Left renal cortex interstitium (tissue), 4 donors: ENCODE results near the gene KCNMA1. TPM values are rescaled to one million over a fixed set of nuclear protein-coding genes. Genes with fewer than 3 reads are reported as not detected.

Source experiments
- DNase-seq, 4 donors: peaks; one replicate each; pipeline ENCODE4 v3.0.0-alpha.2; 2013; ENCODE audit warnings: low read depth in 4 of 4, low spot score in 2 of 4, missing footprints in 1 of 4
- polyA plus RNA-seq, 4 donors: library from polyadenylated mRNA; unstranded; fragments of 120-200 nt; gene quantifications; one replicate each; pipeline ENCODE4 v1.2.1, GENCODE V29; 2013; ENCODE audit not compliant: insufficient read length in 4 of 4

The KCNMA1 gene
- polyA plus RNA-seq, 4 donors, result 2.8 to 5.2 (median 3.7) TPM

DNA sequence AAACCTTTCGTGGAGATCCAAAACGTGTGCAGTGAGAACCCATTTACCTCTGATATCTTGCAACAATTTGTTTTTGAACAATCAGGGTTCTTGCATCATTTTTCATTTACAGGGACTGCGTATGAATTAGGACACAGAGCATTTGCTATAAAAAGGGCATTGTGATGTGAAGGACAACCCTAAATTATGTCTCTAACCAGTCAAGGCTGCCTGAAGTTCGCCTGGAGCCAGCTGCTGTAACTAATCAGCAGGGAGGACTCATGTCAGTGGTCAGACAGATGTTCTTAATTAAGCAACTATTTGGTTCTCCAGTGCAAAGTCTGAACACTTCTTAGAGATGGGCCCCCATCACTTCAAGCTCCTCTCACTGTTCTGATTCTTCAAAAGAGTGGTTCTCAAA, 674.8 kb downstream of the KCNMA1 start:
- no peak for DNase-seq

DNA sequence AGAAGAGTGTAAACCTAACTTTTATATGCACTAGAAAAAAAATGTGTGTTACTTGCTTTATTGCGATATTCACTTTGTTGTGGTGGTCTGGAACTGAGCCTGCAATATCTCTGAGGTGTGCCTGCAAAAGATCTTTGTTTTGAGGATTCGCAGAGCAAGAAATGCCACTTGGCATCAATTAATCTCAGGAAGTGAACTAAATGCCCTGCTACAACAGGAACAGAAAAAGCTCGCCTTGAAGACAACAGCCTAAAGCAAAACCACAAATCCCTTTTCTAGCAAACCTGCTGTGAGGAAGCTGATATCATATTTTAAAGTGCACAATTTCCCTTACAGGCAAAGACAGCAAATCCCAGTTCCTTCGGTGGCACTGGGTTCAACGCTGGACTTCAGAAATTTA, 675.8 kb downstream of the KCNMA1 start:
- DNase-seq, result no peak

- DNase-seq, result no peak
Observed at GRCh38 chr10:76959111-76959510, 678.5 kb downstream of the KCNMA1 start.

GRCh38 chr10:76954838-76955237, 682.8 kb downstream of the KCNMA1 start:
- DNase-seq, result no peak

DNA sequence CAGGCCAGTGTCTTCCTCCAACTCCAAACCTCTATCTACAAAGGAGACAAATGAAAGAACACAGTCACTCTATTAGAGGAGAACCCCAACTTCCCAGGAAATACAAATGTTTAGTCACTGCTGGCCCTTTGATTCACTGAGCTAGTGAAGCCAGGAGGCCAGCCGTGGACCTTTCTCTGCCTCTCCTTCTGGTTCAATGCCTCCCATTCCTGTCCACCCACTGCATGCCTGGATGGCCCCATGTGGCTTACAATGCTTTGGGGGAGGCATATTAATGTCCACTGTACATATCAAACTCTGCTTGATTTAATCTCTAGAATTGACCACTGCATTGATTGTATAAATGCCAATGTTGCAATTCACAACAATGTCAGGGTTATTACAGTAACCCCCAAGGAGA, 687.3 kb downstream of the KCNMA1 start:
- no peak for DNase-seq

DNA sequence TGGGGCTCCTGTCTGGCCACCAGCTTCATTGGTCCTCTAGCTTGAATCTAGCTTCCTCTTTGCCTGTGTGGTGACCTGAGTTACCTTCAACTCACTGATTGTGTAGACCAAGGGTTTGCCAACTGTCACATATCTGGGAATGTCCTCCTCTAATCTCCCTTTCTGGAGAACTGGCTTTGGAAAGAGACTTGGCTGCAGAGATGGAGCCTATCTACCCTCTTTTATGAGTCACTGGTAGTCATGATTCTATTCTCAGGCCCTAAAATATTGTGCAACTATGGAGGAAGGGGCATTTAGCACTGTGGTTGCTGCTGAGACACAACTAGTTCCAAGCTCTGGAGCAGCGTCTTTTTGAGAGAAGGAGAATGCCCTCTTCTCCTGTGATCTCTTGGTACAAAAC, 691.3 kb downstream of the KCNMA1 start:
- no peak for DNase-seq

- DNase-seq, result no peak
Observed at GRCh38 chr10:76945166-76945565, 692.4 kb downstream of the KCNMA1 start.

GRCh38 chr10:76944640-76945039, 693.0 kb downstream of the KCNMA1 start:
- no peak for DNase-seq

DNA sequence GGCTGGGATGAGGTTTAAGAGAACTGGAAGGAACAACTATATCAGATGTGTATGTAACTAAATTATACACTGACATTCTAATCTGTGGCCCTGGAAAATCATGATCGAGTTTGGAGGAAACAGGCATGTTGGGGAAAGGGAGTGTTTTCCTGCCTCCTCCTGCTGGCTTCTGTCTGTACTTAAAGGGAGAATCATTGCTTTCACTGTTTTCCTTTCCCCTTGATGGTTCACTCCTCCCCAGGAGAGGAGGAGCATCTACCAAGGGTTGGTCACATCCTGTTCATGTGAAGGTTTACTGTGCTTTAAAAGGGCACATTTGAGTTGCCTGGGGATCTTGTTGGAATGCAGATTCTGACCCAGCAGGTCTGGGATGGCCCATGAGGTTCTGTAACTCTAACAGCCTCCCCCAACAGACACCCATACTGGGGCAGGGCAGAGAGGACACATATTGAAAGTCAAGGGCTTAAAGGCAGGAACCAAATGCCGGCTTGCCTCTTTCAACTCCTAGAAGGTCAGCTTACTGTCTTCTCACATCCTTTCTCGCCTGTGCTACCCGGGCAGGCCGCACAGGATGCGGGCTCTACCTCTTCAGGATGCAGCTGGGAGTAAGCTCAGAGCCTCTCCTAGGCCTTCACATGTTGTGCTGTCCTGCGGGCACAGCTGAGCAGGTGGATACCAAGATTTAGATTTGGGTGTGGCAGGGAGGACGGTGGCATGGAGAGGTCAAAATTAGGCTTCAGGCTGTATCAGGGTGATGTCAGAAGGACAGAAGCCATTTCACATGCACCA, 694.8 kb downstream of the KCNMA1 start:
- no peak for DNase-seq

DNA sequence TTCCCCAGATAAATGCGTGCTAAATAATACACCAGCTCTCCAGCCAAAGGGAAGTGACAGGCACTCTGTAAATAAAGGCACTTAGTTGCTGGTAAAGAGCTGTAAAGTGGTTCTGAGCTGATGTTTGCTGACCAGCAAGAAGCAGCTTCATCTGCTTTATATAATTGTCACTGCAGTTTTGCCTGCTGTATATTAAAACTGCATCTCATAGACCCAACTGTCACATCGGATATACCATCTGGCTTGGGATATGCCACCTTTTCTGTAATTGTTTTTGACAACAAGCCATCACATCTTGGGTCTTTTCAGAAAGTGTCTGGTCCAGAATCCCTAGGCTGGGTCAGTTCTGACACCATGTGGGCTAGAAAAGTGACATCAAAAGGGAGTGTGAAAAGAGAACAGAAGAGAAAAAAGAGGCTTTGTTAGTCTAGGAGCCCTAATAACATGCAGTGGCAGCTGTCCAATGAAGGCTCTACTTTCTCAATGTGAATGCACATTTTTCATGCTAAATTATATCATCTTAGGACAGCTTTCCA, 697.6 kb downstream of the KCNMA1 start:
- no peak for DNase-seq

- DNase-seq, result no peak
Observed at GRCh38 chr10:76937181-76937600, 700.4 kb downstream of the KCNMA1 start.

GRCh38 chr10:76935941-76936613, 701.5 kb downstream of the KCNMA1 start:
- DNase-seq, result no peak

DNA sequence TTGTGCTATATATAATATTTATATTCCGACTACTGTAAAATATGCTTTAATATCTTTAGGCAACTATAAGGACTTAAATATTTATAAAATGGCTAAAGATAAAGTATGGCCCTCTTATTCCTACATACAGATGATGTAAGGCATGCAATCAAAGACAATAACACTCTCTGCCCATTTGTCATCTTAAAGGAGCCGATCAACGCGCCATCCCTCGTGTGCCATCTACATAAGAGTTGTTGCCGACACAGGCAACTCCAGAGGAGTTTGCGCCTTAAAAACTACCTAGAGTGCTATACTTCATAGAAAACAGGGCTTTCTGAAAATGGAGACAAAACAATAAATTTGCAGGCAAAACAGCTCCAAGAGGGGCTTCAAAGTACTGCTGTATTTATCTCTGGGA, 709.0 kb downstream of the KCNMA1 start:
- DNase-seq, result no peak

DNA sequence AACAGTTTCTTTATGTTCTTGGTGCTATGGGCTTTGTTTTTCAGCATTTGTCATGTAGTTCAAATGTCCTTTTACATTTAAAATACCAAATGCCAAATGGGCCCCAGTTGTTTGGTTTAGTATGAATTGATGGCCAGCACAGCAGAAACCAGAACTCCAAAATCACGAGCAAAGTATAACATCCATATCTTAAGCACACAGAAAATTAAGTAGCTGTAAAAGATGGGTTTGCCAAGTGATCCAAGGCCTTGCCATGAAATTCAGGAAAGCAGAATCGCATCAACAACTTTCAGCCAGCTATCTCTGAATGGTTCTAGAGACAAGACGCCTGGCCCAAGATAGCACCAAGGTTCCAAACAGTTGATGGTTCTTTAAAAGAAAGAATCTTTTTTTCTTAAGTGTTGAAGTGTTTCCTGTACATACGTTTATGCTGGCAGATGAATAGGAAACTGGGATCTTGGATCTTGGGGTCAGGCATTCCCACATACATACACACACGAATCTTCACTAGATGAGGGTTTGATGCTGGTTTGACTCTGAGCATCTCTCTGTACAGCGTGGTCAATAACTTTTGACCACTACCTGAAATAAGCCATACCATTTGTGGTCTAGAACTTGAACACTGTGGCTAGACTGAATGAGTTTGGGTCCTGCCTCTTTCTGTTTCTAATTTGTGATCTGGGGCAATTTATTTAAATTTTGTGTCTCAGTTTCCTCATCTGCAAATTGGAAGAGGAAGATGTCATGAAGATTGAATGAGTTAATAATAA, 711.8 kb downstream of the KCNMA1 start:
- DNase-seq, result no peak

DNA sequence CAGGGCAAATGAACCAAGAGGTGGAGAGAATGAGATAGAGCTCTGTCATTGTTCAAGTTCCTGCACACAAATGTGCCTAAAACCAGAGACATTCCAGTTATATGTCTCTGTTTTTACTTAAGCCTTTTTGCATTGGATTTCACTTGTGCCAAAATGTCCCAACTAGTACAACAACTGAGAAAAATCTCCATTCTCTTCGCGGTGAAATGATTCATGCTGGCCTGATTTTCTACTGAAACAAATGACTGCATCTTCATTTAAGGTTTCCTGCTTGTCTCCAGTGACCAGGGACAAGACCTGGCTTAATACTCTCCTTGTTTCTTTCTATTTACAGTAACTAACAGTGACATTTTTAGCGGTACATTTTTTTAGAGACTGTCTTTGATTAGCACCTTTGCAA, 714.9 kb downstream of the KCNMA1 start:
- no peak for DNase-seq

DNA sequence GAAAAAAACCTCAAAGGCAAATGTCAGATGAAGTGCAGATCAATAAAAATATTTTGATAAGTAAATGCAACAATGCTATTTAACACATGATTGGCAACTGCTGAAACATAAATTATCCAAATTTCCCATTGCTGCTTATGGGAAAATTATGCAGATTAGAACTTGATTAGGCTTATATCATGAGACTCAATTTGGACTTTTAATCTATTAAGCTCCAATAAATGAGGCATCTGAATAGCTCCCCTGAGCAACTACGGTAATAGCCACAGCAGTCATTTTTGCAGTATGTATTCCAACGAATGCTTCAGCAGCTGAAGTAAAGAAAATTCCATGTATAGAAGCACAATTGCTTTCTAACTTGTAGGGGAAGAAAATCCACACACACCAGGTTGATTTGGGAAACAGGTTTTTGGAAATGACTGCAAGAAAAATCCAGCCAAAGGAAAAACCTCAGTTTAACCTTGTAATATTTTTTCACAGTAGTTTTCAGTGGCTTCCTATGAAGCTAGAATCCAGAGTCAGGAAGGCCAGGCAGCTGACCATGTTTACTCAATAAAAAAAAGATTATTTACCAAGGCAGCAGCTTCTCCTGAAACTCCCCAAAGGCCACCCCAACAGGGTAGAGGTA, 716.1 kb downstream of the KCNMA1 start:
- DNase-seq, result no peak

DNA sequence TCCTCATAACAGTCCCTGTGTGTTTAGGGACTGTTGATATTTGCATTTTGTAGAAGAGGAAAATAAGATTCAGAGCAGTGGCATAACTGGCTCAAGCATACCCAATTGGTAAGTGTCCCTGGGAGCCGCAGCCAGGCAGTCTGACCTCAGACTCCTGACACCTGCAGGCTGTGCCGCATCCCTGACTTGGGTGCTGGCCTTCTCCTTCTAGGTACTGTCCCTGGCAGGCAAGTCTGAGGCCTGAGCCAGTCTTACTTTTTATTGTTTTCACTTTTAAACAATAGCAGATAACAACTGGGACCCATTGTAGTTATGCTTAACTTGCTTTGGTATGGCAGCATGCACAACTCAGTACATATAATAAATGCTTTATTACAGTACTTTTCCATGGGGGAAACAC, 717.0 kb downstream of the KCNMA1 start:
- no peak for DNase-seq

DNA sequence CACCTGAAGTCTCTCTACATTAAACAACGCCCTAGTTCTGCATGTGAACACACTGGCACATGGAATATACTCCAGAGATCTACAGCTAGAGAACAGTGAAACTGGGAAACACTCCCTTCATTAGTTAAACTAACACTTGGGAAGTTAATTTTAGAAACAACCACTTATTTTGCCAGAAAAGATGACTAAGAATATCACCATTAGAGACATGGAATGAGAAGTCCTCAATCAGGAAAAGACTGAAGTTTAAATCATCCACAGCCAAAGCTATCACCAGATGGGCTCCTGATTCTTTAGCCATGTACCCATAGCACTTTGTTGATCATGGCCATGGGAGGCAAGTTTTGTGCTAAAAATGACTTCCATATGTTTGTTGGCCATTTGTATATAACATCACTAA, 719.5 kb downstream of the KCNMA1 start:
- DNase-seq, result no peak

GRCh38 chr10:76917071-76917470, 720.5 kb downstream of the KCNMA1 start:
- no peak for DNase-seq

GRCh38 chr10:76916536-76916935, 721.1 kb downstream of the KCNMA1 start:
- DNase-seq, result no peak

GRCh38 chr10:76915316-76915715, 722.3 kb downstream of the KCNMA1 start:
- DNase-seq, result no peak
